Upper lobe of right lung (tissue), 1 donor: Measurements from ENCODE around the gene ATP6V1E1. TPM values are rescaled to one million over a fixed set of nuclear protein-coding genes. Genes with fewer than 3 reads are reported as not detected.

Experiments used
- ATAC-seq: fragments of 200-7000 bp; cut with Tn5 transposase; one replicate; pipeline ENCODE4 v1.9.1; 2020; ENCODE audit warnings: mild to moderate bottlenecking, moderate library complexity
- DNase-seq: peaks from one replicate; pipeline ENCODE4 v3.0.0-alpha.2; 2020
- H3K27ac ChIP-seq: fragments of 200-600 bp; one replicate; pipeline ENCODE4 v1.8.0; 2022
- H3K27me3 ChIP-seq: fragments of 200-600 bp; one replicate; pipeline ENCODE4 v1.8.0; 2022; ENCODE audit warnings: mild to moderate bottlenecking
- H3K36me3 ChIP-seq: fragments of 200-600 bp; one replicate; pipeline ENCODE4 v1.8.0; 2022
- H3K4me1 ChIP-seq: fragments of 200-600 bp; one replicate; pipeline ENCODE4 v1.8.0; 2022
- H3K4me3 ChIP-seq: fragments of 200-600 bp; one replicate; pipeline ENCODE4 v1.8.0; 2022; ENCODE audit warnings: mild to moderate bottlenecking
- H3K9me3 ChIP-seq: fragments of 200-600 bp; one replicate; pipeline ENCODE4 v1.8.0; 2022
- CTCF ChIP-seq: fragments of 200-600 bp; IDR thresholded peaks from one replicate; pipeline ENCODE4 v1.8.0; 2022; ENCODE audit warnings: antibody characterized with exemption
- intact Hi-C: fragments of 100-400 bp; cut with DNase I; formaldehyde crosslinking; loops from one replicate; pipeline ENCODE4 v1.11.0; 2022
- total RNA-seq: library from RNA; stranded (reverse); fragmentation: NEBNext Ultra II Directional; extraction: Animal tissue kit (Norgen Biotek cat#: 25700); gene quantifications from one replicate; pipeline ENCODE4 v1.2.1, GENCODE V29; 2021
- donor health status: DM: no; HTN: yes; CAD: no; lungs with severe emphysema.

The ATP6V1E1 gene
- total RNA-seq, 1 donor from 2014 or later = 133 TPM

- ATAC-seq (no peak), DNase-seq (peak; percentile 40)
- no peaks in the 10 kb centered on the region for H3K4me1 ChIP-seq
- H3K36me3 ChIP-seq = peaks cover 100% of the 10 kb centered on the region
- no peak overlapping the region for H3K27ac ChIP-seq
- H3K4me3 ChIP-seq = no peak overlapping the region
- H3K27me3 ChIP-seq = no peaks in the 10 kb centered on the region
- TF ChIP-seq CTCF = no peak
- H3K9me3 ChIP-seq = no peaks in the 10 kb centered on the region
- intact Hi-C loops = no loop called here
Observed at GRCh38 chr22:17596226-17596625, 32.3 kb downstream of the ATP6V1E1 start.

- Histone ChIP-seq H3K27ac (no peak overlapping the region), H3K27me3 (no peaks in the 10 kb centered on the region), H3K36me3 (peaks cover 72% of the 10 kb centered on the region), H3K4me3 (no peak overlapping the region), H3K4me1 (no peaks in the 10 kb centered on the region), H3K9me3 (no peaks in the 10 kb centered on the region)
- TF ChIP-seq CTCF = no peak
- no peak for ATAC-seq
- intact Hi-C loops = no loop called here
- DNase-seq = peak; percentile 23
Observed at GRCh38 chr22:17592201-17592600, 36.3 kb downstream of the ATP6V1E1 start.

GRCh38 chr22:17590586-17590985, 38.0 kb downstream of the ATP6V1E1 start:
- intact Hi-C loops = no loop called here
- H3K27ac ChIP-seq = no peak overlapping the region
- no peak for TF ChIP-seq CTCF

GRCh38 chr22:17589810-17590375, 38.7 kb downstream of the ATP6V1E1 start:
- no peaks in the 10 kb centered on the region for H3K9me3 ChIP-seq
- TF ChIP-seq CTCF = no peak
- no peak overlapping the region for H3K27ac ChIP-seq
- H3K36me3 ChIP-seq = peaks cover 49% of the 10 kb centered on the region
- DNase-seq = peak; percentile 48
- no peak for ATAC-seq
- no peaks in the 10 kb centered on the region for H3K27me3 ChIP-seq
- intact Hi-C loops = no loop called here
- no peaks in the 10 kb centered on the region for H3K4me1 ChIP-seq
- H3K4me3 ChIP-seq = no peak overlapping the region

More at GRCh38 chr22:17590586-17590985, 38.0 kb downstream of the ATP6V1E1 start:
- no peaks in the 10 kb centered on the region for H3K27me3 ChIP-seq
- H3K4me3 ChIP-seq = no peak overlapping the region
- H3K36me3 ChIP-seq = peaks cover 56% of the 10 kb centered on the region
- H3K9me3 ChIP-seq = no peaks in the 10 kb centered on the region
- no peaks in the 10 kb centered on the region for H3K4me1 ChIP-seq
- ATAC-seq (no peak), DNase-seq (peak; percentile 46)

GRCh38 chr22:17588606-17589005, 39.9 kb downstream of the ATP6V1E1 start:
- TF ChIP-seq CTCF = no peak
- intact Hi-C loops = no loop called here
- no peaks in the 10 kb centered on the region for H3K9me3 ChIP-seq
- no peak for ATAC-seq
- H3K4me1 ChIP-seq = no peaks in the 10 kb centered on the region
- H3K27me3 ChIP-seq = no peaks in the 10 kb centered on the region
- peak; percentile 44 for DNase-seq
- H3K27ac ChIP-seq = no peak overlapping the region
- H3K4me3 ChIP-seq = no peak overlapping the region
- peaks cover 36% of the 10 kb centered on the region for H3K36me3 ChIP-seq

- Histone ChIP-seq H3K27me3 (no peaks in the 10 kb centered on the region), H3K9me3 (no peaks in the 10 kb centered on the region), H3K4me3 (no peak overlapping the region), H3K27ac (no peak overlapping the region), H3K4me1 (no peaks in the 10 kb centered on the region), H3K36me3 (peaks cover 26% of the 10 kb centered on the region)
- ATAC-seq (peak; percentile 29), DNase-seq (peak; percentile 38)
- TF ChIP-seq CTCF = no peak
- intact Hi-C loops = no loop called here
Observed at GRCh38 chr22:17587629-17588028, 40.9 kb downstream of the ATP6V1E1 start.
